Measurements from ENCODE around the gene GSS.

DNA sequence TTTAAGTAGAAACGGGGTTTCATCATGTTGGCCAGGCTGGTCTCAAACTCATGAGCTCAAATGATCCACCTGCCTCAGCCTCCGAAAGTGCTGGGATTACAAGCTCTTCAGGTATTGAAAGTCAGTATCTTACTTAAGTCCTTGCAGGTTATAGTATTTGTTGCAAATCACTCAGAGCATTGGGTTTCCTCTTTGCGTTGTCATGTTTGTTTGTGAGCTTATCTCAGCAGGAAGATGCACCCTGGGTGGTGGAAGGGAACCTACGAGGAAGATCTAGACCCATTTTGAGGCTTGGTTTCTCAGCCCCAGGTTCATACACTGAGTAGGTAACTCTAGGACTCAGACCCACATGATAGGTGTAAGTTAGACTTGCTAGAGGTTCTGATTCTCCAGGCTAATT is 18.6 kb upstream of the GSS start:
- TF ChIP-seq EZH2 (IDR thresholded peaks at IDR 0.05) (no peak), TCF7L2 (IDR thresholded peaks at IDR 0.05; ENCODE audit: borderline replicate concordance, extremely low read depth, insufficient read depth, insufficient read length) (no peak)

Data from HCT116 (cell line).